ENCODE measurements around the gene LRIT3. TPM values are rescaled to one million over a fixed set of nuclear protein-coding genes. Genes with fewer than 3 reads are reported as not detected.

Gene LRIT3
- polyA plus RNA-seq, 1 donor = 1.4 TPM

DNA sequence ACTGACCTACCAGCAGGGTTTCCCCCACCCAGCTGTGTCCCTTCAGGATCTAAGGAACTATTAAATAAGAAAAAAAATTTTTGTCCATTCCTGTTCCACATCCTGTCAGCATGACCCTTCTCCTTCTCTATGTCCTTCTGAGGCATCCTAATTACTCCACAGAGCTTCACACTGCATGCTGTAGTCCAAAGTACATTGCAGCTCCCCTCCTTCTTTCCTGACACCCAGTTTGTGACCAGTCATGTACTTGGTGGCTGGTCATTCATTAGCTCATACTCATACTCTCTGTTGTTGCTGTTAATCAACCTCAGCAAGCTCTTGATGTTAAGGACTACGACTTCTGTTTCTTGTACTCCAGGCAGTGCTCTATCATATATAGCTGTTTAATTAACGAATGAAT, 62.3 kb downstream of the LRIT3 start:
- DNase-seq = no peak

DNA sequence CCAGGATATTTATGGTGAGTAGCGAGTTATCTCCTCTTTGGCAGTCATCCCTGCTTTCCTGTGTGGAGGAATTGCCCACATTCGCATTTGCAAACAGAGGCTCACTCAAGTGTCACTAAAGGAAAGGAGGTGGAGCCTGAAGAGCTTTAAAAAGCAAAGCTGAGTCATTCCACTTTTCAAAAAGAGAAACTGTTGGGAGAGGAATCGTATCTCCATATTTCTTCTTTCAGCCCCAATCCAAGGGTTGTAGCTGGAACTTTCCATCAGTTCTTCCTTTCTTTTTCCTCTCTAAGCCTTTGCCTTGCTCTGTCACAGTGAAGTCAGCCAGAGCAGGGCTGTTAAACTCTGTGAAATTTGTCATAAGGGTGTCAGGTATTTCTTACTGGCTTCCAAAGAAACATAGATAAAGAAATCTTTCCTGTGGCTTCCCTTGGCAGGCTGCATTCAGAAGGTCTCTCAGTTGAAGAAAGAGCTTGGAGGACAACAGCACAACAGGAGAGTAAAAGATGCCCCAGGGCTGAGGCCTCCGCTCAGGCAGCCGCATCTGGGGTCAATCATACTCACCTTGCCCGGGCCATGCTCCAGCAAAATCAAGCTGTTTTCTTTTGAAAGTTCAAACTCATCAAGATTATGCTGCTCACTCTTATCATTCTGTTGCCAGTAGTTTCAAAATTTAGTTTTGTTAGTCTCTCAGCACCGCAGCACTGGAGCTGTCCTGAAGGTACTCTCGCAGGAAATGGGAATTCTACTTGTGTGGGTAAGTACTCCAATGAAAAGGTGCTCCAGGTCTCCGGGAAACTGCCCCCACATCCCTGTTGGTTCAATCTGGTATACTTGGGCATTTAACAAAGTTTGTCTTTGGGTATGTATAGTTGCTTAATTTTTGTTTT, 65.0 kb downstream of the LRIT3 start, which contains the start of gene EGF:
TSS of gene EGF (plus strand) at position 178 of the 890 bp plus-strand sequence. CDS start at position 631, 453 bp downstream.
- DNase-seq = no peak

DNA sequence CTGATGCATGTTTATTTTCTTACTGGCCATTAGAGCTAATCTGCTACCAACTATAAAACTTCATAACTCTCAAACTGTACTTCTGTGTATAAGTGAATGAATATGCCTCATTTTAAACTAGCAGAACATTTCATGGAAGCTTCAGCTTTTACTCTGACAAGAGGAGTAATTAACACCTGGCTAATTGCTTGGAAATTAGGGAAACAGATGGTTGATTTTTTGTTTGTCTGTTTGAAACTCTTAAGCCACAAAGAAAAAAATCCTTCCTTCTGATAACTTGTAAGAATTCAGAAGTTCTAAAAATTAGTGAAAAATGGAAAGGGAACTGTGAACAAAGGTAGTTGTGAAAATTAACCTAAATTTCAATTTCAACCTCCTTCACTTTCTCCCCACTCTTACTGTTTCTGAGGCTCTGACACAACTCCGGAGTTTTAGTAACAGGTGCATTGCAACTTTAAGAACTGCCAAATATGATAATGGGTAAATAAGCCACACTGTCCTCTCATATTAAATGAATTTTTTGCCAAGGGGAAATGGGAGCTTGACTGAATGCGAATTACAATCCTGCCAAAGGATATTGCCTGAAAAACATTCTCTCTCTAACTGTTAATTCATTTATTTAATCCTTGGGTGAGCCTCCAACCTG, 65.8 kb downstream of the LRIT3 start:
- DNase-seq = no peak

DNA sequence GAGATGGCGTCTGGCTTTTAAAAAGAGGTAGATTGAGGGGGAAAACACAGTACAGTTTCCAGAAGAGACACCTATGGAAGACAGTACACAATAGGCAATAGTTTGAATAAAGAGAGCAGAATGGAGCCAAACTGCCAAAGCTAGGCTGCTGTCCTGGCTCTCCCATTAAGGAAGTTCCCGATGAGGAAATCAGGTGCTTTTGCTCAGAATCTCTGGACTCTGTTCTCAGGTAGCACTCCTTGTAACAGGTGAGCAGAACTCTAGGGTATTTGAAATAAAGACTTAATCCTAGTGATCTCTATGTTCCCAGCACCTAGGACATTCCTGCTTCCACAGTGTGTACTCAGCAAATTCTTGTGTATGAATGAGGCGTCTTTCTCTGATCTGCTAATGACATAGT, 66.4 kb downstream of the LRIT3 start:
- DNase-seq = no peak

DNA sequence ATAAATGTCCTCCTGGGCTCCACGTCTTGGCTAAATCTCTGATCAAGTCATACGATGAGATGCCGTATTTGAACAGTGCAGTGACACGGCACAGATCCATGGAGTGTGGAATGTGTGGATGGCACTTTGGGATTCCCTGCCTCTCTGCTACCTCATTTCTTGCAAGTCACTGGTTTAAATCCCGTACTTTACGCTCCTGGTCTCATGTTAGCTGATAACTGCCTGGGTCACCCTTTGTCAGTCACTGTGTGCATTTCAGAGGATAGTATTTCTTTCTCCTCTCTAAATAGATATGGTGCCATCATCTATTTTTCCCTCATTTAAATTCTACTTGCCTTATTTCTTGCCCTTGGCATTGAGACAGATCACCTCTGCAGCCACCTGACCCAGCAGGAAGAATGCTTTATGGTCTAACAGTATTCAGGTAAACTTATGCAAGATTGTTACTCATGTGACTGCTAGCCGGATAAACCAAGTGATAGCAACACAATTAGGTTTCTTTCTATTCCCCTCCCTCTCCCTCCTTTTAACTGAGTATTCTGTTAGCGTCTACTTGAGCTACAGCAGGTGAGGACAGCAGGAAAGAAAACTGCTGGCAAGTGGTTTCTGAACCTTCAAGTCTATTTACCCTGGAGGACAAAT, 67.6 kb downstream of the LRIT3 start:
- no peak for DNase-seq

DNA sequence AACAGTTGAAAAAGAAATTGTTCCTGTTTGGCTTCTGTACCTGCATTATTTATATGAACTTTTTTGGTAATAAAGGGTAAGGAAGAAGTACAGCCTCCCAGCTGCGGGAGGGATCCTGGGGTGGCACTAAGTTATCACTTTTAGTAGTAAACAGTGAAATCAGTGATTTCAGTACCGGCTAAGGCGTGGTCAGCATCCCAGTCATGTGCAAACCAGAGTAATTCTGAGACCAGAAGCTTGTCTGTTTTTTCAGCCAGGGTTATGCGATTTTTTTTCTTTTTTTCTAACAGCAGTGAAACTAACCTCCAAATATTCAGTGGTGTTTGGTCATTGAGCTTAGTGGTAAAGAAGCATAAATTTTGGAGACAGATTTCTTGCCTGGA, 68.1 kb downstream of the LRIT3 start:
- no peak for DNase-seq

DNA sequence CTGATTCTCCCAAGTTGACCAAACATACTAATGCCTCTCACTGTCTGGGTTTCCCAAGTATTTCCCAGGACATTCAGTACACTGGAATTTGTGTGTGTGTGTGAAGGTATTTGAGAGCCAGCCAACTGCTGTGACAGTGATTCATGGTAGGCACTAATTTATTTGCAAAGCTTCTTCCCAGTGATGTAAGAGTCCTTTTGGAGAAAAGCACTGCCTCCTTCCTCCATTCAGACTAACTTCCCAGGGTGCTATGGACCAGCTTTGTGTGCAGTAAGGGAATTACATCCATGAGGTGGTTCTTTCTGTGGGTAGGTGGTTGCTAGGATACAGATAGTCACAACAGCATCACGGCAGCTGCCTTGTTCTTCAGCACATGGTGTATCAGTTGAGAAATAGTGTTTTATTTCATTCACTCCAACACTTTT, 73.5 kb downstream of the LRIT3 start:
- no peak for DNase-seq

Other genes with a start within 250 kb of the LRIT3 start
- gene CASP6, start 144.7 kb upstream of the LRIT3 start, polyA plus RNA-seq (ENCODE audit: insufficient read length) = 40.9 TPM
- 33.0 TPM for gene PLA2G12A, start 118.0 kb upstream of the LRIT3 start, polyA plus RNA-seq (ENCODE audit: insufficient read length)
- gene CFI, start 46.1 kb upstream of the LRIT3 start, polyA plus RNA-seq (ENCODE audit: insufficient read length) = 105 TPM
- 40.1 TPM for gene GAR1, start 32.3 kb upstream of the LRIT3 start, polyA plus RNA-seq (ENCODE audit: insufficient read length)
- gene RRH, start 20.1 kb upstream of the LRIT3 start, polyA plus RNA-seq (ENCODE audit: insufficient read length) = 1.4 TPM
- gene EGF, start 64.8 kb downstream of the LRIT3 start, polyA plus RNA-seq (ENCODE audit: insufficient read length) = 3.6 TPM